Spleen (tissue), 7 donors: ENCODE data around the gene NPTN.

ENCODE experiments used
- CTCF ChIP-seq, 11 experiments: fragments of 200-600 bp in 7 of 11; fragments of 450-650 bp in 4 of 11; sonication (generic) in 4 of 11; IDR thresholded peaks in 8 of 11; conservative IDR thresholded peaks in 3 of 11; 1 replicate in 7 of 11; 2 replicates in 4 of 11; pipeline versions ENCODE4 v1.4.0 to v1.8.0; 2016 to 2021; ENCODE audit warnings: antibody characterized with exemption in 11 of 11, inconsistent platforms in 4 of 11, mild to moderate bottlenecking in 1 of 11
- POLR2AphosphoS5 ChIP-seq, 3 donors: sonication (generic); formaldehyde crosslinking; IDR thresholded peaks; one replicate each; pipeline ENCODE4 v1.5.1; 2017; ENCODE audit warnings: antibody characterized with exemption in 3 of 3
- donor health status: DM: no; HTN: no; CAD: no; lungs with moderate emphysema.
- donor health status: DM: no; HTN: no; CAD: no.
- donor health status: DM: no; HTN: no; CAD: no.

- no peak for TF ChIP-seq CTCF (IDR thresholded peaks at IDR 0.05 in 8 of 11, conservative IDR thresholded peaks at IDR 0.05 in 3 of 11)
- no peak for TF ChIP-seq POLR2AphosphoS5 (IDR thresholded peaks at IDR 0.05)
Observed at GRCh38 chr15:73624530-73624929, 8.7 kb downstream of the NPTN start.
